Gastroesophageal sphincter (tissue), 4 donors: ENCODE data around the gene NKX6-1. TPM values are rescaled to one million over a fixed set of nuclear protein-coding genes. Genes with fewer than 3 reads are reported as not detected.

Experiments used
- ATAC-seq: fragments of 150-250 bp; one replicate; pipeline ENCODE4 v1.9.1; 2016; ENCODE audit warnings: mild to moderate bottlenecking, moderate library complexity
- H3K27ac ChIP-seq, 4 donors: fragments of 200-600 bp; sonication (generic) in 3 of 4; 1 replicate in 3 of 4; 2 replicates in 1 of 4; pipeline ENCODE4 v1.5.1; 2016 to 2019
- H3K27me3 ChIP-seq: fragments of 200-600 bp; sonication (generic); one replicate; pipeline ENCODE4 v1.5.1; 2019
- H3K36me3 ChIP-seq, 2 donors: fragments of 200-600 bp; sonication (generic); one replicate each; pipeline ENCODE4 v1.5.1; 2019; ENCODE audit warnings: control low read depth in 1 of 2
- H3K4me1 ChIP-seq, 3 donors: fragments of 200-600 bp; sonication (generic); 1 replicate in 2 of 3; 2 replicates in 1 of 3; pipeline ENCODE4 v1.5.1; 2016 to 2019; ENCODE audit warnings: control low read depth in 2 of 3
- H3K4me3 ChIP-seq, 2 donors: fragments of 200-600 bp; sonication (generic); one replicate each; pipeline ENCODE4 v1.5.1; 2019; ENCODE audit warnings: mild to moderate bottlenecking in 1 of 2, moderate library complexity in 1 of 2
- H3K9me3 ChIP-seq, 3 donors: fragments of 200-600 bp; sonication (generic); one replicate each; pipeline ENCODE4 v1.5.1; 2017 to 2019; ENCODE audit warnings: control low read depth in 2 of 3
- CTCF ChIP-seq, 4 experiments: fragments of 200-600 bp in 2 of 4; fragments of 450-650 bp in 2 of 4; sonication (generic) in 1 of 4; IDR thresholded peaks; one replicate each; pipeline ENCODE4 v1.5.1; 2017 to 2019; ENCODE audit warnings: antibody characterized with exemption in 4 of 4, mild to moderate bottlenecking in 2 of 4, moderate library complexity in 2 of 4
- EP300 ChIP-seq: sonication (generic); formaldehyde crosslinking; IDR thresholded peaks from one replicate; pipeline ENCODE4 v1.6.1; 2017; ENCODE audit warnings: antibody characterized with exemption, mild to moderate bottlenecking
- POLR2A ChIP-seq, 2 donors: fragments of 450-650 bp; IDR thresholded peaks; one replicate each; pipeline ENCODE4 v1.6.1; 2017; ENCODE audit warnings: antibody characterized with exemption in 2 of 2, mild to moderate bottlenecking in 2 of 2, moderate library complexity in 1 of 2
- POLR2AphosphoS5 ChIP-seq: sonication (generic); formaldehyde crosslinking; IDR thresholded peaks from one replicate; pipeline ENCODE4 v1.6.1; 2017; ENCODE audit warnings: antibody characterized with exemption
- WGBS, 2 donors: methylation state at CpG; one replicate each; pipeline ENCODE4 v1.1.5; 2018; ENCODE audit warnings: low coverage in 1 of 2; 5-methylcytosine and 5-hydroxymethylcytosine counted together
- total RNA-seq, 4 donors: library from RNA; depleted of rRNA; stranded (reverse); fragments of >200 nt; gene quantifications; one replicate each; pipeline ENCODE4 v1.1.0, GENCODE V29; 2016

The NKX6-1 gene
- total RNA-seq, 4 donors from 2014 or later = 6.2 to 102 (median 65.8) TPM

- no peak for TF ChIP-seq EP300
- no peak for TF ChIP-seq POLR2A (IDR thresholded peaks at IDR 0.05)
- no peak for TF ChIP-seq CTCF (IDR thresholded peaks at IDR 0.05)
- no peak for TF ChIP-seq POLR2AphosphoS5
- Histone ChIP-seq H3K27me3 (no peaks in the 10 kb centered on the region), H3K4me3 (no peak overlapping the region), H3K36me3 (no peaks in the 10 kb centered on the region), H3K27ac (no peak overlapping the region), H3K4me1 (peaks cover 0 to 22% (median 5%) of the 10 kb centered on the region in 3 donors), H3K9me3 (no peaks in the 10 kb centered on the region)
- WGBS, 2 donors = 86 to 92% methylated on average over 2 to 5 of the region's 5 CpGs
- no peak for ATAC-seq
These were observed 13.2 kb upstream of the NKX6-1 start for GRCh38 chr4:84512277-84512676.

GRCh38 chr4:84511703-84512102 is 12.6 kb upstream of the NKX6-1 start:
- Histone ChIP-seq H3K9me3 (no peaks in the 10 kb centered on the region), H3K4me3 (no peak overlapping the region), H3K27ac (no peak overlapping the region), H3K4me1 (peaks cover 0 to 27% (median 5%) of the 10 kb centered on the region in 3 donors), H3K36me3 (no peaks in the 10 kb centered on the region), H3K27me3 (no peaks in the 10 kb centered on the region)
- WGBS, 2 donors = 76 to 79% methylated on average over 3 of the region's 3 CpGs
- TF ChIP-seq POLR2AphosphoS5 = no peak
- no peak for TF ChIP-seq EP300
- TF ChIP-seq CTCF (IDR thresholded peaks at IDR 0.05) = no peak
- no peak for TF ChIP-seq POLR2A (IDR thresholded peaks at IDR 0.05)
- ATAC-seq = no peak

- Histone ChIP-seq H3K27ac (peak overlapping the region in 3 of 4 donors; percentile 41 to 96 (median 64)), H3K4me1 (peaks cover 0 to 44% (median 5%) of the 10 kb centered on the region in 3 donors), H3K27me3 (peaks cover 12% of the 10 kb centered on the region), H3K9me3 (no peaks in the 10 kb centered on the region), H3K36me3 (no peaks in the 10 kb centered on the region), H3K4me3 (peak overlapping the region in 1 of 2 donors; percentile 7)
- TF ChIP-seq POLR2AphosphoS5 (no peak), POLR2A (IDR thresholded peaks at IDR 0.05) (no peak), EP300 (no peak), CTCF (IDR thresholded peaks at IDR 0.05) (no peak)
- ATAC-seq = peak; percentile 18
- WGBS, 2 donors = 26 to 33% methylated on average over 4 to 5 of the region's 5 CpGs
These were observed 8.8 kb upstream of the NKX6-1 start for GRCh38 chr4:84507941-84508340.

GRCh38 chr4:84504821-84505220 is 5.7 kb upstream of the NKX6-1 start:
- Histone ChIP-seq H3K36me3 (no peaks in the 10 kb centered on the region), H3K4me3 (no peak overlapping the region), H3K4me1 (peaks cover 0 to 54% (median 5%) of the 10 kb centered on the region in 3 donors), H3K27me3 (peaks cover 43% of the 10 kb centered on the region), H3K27ac (peak overlapping the region; percentile 57 to 98 (median 95)), H3K9me3 (no peaks in the 10 kb centered on the region)
- no peak for TF ChIP-seq CTCF (IDR thresholded peaks at IDR 0.05)
- no peak for TF ChIP-seq POLR2AphosphoS5
- no peak for TF ChIP-seq EP300
- TF ChIP-seq POLR2A (IDR thresholded peaks at IDR 0.05) = no peak
- ATAC-seq = no peak
- 71 to 89% methylated on average over 2 of the region's 2 CpGs for WGBS, 2 donors
